HUES64 (cell line): ENCODE measurements around the gene IPCEF1.

Experiments
- H3K27ac ChIP-seq: 2 replicates; pipeline ENCODE4 v1.7.0; 2013; ENCODE audit warnings: low read depth, low read length, inconsistent platforms
- H3K27me3 ChIP-seq: 2 replicates; pipeline ENCODE4 v1.6.1; 2013; ENCODE audit warnings: mild to moderate bottlenecking, low read length; ENCODE audit not compliant: insufficient read depth
- H3K36me3 ChIP-seq: 2 replicates; pipeline ENCODE4 v1.6.1; 2013; ENCODE audit warnings: mild to moderate bottlenecking, low read length; ENCODE audit not compliant: insufficient read depth
- H3K4me1 ChIP-seq: 2 replicates; pipeline ENCODE4 v1.6.1; 2013; ENCODE audit warnings: mild to moderate bottlenecking, low read length, moderate library complexity; ENCODE audit not compliant: insufficient read depth
- H3K4me3 ChIP-seq: 2 replicates; pipeline ENCODE4 v1.5.1; 2013; ENCODE audit warnings: mild to moderate bottlenecking, low read length, moderate library complexity
- H3K9ac ChIP-seq: 2 replicates; pipeline ENCODE4 v1.6.1; 2013; ENCODE audit warnings: mild to moderate bottlenecking, low read depth, low read length
- H3K9me3 ChIP-seq: 2 replicates; pipeline ENCODE4 v1.6.1; 2013; ENCODE audit warnings: low read depth, low read length; ENCODE audit not compliant: insufficient read depth
- WGBS: fragments of 150-250, 120-280 bp; methylation state at CpG from one replicate; pipeline ENCODE4 v1.1.7; 2013; ENCODE audit warnings: missing lambda C conversion rate; 5-methylcytosine and 5-hydroxymethylcytosine counted together

IPCEF1 gene

GRCh38 chr6:154373971-154374370 lies 17.4 kb upstream of the IPCEF1 start:
- H3K9ac ChIP-seq, result no peak overlapping the region
- WGBS, result 93% methylated on average over 2 of the region's 2 CpGs
- no peak overlapping the region for H3K4me3 ChIP-seq
- no peaks in the 10 kb centered on the region for H3K4me1 ChIP-seq
- no peaks in the 10 kb centered on the region for H3K27me3 ChIP-seq
- H3K27ac ChIP-seq, result no peak overlapping the region
- H3K9me3 ChIP-seq, result no peaks in the 10 kb centered on the region
- no peaks in the 10 kb centered on the region for H3K36me3 ChIP-seq

- 81% methylated on average over 4 of the region's 4 CpGs for WGBS
- Histone ChIP-seq H3K9ac (no peak overlapping the region), H3K4me1 (no peaks in the 10 kb centered on the region)
These were observed 14.7 kb upstream of the IPCEF1 start for GRCh38 chr6:154371281-154371680.

DNA sequence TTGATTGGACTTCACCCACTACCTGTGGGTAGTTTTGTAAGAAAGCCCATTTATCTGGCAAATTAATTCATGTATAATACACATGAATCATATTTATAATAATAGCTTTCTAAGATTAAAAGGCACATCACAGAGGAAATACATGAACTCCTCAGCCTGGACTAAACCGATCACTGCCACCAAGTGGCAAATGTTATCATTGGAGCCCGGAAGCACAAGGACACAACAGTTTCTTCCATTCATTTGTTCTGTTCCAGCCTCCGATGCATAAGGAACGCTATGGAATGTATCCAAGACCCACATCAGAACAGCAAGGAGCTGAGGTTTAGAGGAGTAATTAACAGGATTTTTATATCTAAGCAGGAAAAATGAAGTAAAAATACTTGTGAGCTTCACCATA lies 13.9 kb upstream of the IPCEF1 start:
- WGBS, result 61% methylated on average over 4 of the region's 4 CpGs
- H3K9ac ChIP-seq, result no peak overlapping the region
- no peaks in the 10 kb centered on the region for H3K9me3 ChIP-seq
- no peaks in the 10 kb centered on the region for H3K27me3 ChIP-seq
- no peak overlapping the region for H3K4me3 ChIP-seq
- H3K4me1 ChIP-seq, result no peaks in the 10 kb centered on the region
- no peaks in the 10 kb centered on the region for H3K36me3 ChIP-seq
- H3K27ac ChIP-seq, result no peak overlapping the region

More at GRCh38 chr6:154371281-154371680, 14.7 kb upstream of the IPCEF1 start:
- H3K4me3 ChIP-seq, result no peak overlapping the region
- no peaks in the 10 kb centered on the region for H3K9me3 ChIP-seq
- no peaks in the 10 kb centered on the region for H3K27me3 ChIP-seq
- no peak overlapping the region for H3K27ac ChIP-seq
- H3K36me3 ChIP-seq, result no peaks in the 10 kb centered on the region

- Histone ChIP-seq H3K36me3 (no peaks in the 10 kb centered on the region), H3K9me3 (no peaks in the 10 kb centered on the region), H3K4me1 (no peaks in the 10 kb centered on the region), H3K27ac (no peak overlapping the region), H3K27me3 (no peaks in the 10 kb centered on the region), H3K4me3 (no peak overlapping the region), H3K9ac (no peak overlapping the region)
- WGBS, result 93% methylated on average over 9 of the region's 9 CpGs
These were observed 11.5 kb upstream of the IPCEF1 start for GRCh38 chr6:154367839-154368695.

- 90% methylated on average over 4 of the region's 5 CpGs for WGBS
- Histone ChIP-seq H3K9me3 (no peaks in the 10 kb centered on the region), H3K4me1 (no peaks in the 10 kb centered on the region), H3K36me3 (no peaks in the 10 kb centered on the region), H3K27ac (no peak overlapping the region), H3K4me3 (no peak overlapping the region), H3K9ac (no peak overlapping the region), H3K27me3 (no peaks in the 10 kb centered on the region)
These were observed 10.7 kb upstream of the IPCEF1 start for GRCh38 chr6:154367336-154367735.

DNA sequence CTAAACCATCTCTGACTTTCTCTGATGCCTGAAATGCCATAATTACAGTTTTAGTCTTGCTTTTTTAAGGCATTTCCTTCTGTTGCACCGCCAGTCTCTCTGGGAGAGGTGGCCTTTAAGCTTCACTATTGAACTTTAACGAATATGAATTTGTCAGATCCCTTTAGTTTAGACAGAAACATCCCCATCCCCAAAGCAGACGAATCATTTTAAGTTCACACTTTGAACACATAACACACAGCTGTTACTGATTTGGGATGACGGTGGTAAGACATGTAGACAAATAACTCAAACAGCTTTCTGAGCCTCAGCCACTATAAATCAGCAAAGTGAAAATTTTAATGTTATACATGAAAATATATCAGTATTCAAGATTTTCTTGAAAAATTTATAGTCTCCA lies 7.2 kb upstream of the IPCEF1 start:
- 89% methylated on average over 3 of the region's 4 CpGs for WGBS
- Histone ChIP-seq H3K4me3 (no peak overlapping the region), H3K27ac (no peak overlapping the region), H3K27me3 (no peaks in the 10 kb centered on the region), H3K9ac (no peak overlapping the region), H3K4me1 (no peaks in the 10 kb centered on the region), H3K9me3 (no peaks in the 10 kb centered on the region), H3K36me3 (no peaks in the 10 kb centered on the region)

GRCh38 chr6:154361476-154361875 lies 4.9 kb upstream of the IPCEF1 start:
- H3K4me3 ChIP-seq, result no peak overlapping the region
- H3K9ac ChIP-seq, result no peak overlapping the region
- WGBS, result 94% methylated on average over 5 of the region's 5 CpGs
- no peak overlapping the region for H3K27ac ChIP-seq
- H3K27me3 ChIP-seq, result no peaks in the 10 kb centered on the region
- H3K9me3 ChIP-seq, result no peaks in the 10 kb centered on the region
- no peaks in the 10 kb centered on the region for H3K4me1 ChIP-seq
- no peaks in the 10 kb centered on the region for H3K36me3 ChIP-seq

- no peak overlapping the region for H3K9ac ChIP-seq
- H3K9me3 ChIP-seq, result no peaks in the 10 kb centered on the region
- 92% methylated on average over 3 of the region's 3 CpGs for WGBS
- H3K36me3 ChIP-seq, result no peaks in the 10 kb centered on the region
- H3K27ac ChIP-seq, result no peak overlapping the region
- H3K27me3 ChIP-seq, result no peaks in the 10 kb centered on the region
- no peaks in the 10 kb centered on the region for H3K4me1 ChIP-seq
- no peak overlapping the region for H3K4me3 ChIP-seq
These were observed 3.9 kb upstream of the IPCEF1 start for GRCh38 chr6:154360476-154360875.

DNA sequence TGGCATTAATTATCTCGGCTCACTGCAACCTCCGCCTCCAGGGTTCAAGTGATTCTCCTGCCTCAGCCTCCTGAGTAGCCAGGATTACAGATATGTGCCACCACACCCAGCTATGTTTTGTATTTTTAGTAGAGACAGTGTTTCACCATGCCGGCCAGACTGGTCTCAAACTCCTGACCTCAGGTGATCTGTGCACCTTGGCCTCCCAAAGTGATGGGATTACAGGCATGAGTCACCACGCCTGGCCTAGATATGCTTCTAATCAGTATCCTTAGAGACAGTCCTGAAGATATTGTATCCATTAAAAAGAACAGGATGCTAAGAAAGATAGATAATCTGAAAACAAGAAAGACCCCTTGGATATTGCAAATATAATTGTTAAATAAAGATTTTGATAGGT lies 3.1 kb upstream of the IPCEF1 start:
- Histone ChIP-seq H3K4me1 (no peaks in the 10 kb centered on the region), H3K9me3 (no peaks in the 10 kb centered on the region), H3K9ac (no peak overlapping the region), H3K27me3 (no peaks in the 10 kb centered on the region), H3K4me3 (no peak overlapping the region), H3K27ac (no peak overlapping the region), H3K36me3 (no peaks in the 10 kb centered on the region)
- WGBS, result 97% methylated on average over 4 of the region's 4 CpGs

- no peaks in the 10 kb centered on the region for H3K27me3 ChIP-seq
- no peaks in the 10 kb centered on the region for H3K4me1 ChIP-seq
- WGBS, result 95% methylated on average over 10 of the region's 10 CpGs
These were observed 2.6 kb upstream of the IPCEF1 start for GRCh38 chr6:154359161-154359574.

GRCh38 chr6:154358019-154358545 lies 1.5 kb upstream of the IPCEF1 start:
- H3K27me3 ChIP-seq, result no peaks in the 10 kb centered on the region
- no peaks in the 10 kb centered on the region for H3K9me3 ChIP-seq
- H3K4me1 ChIP-seq, result no peaks in the 10 kb centered on the region
- no peak overlapping the region for H3K27ac ChIP-seq
- 97% methylated on average over 4 of the region's 5 CpGs for WGBS
- H3K4me3 ChIP-seq, result no peak overlapping the region
- no peaks in the 10 kb centered on the region for H3K36me3 ChIP-seq
- no peak overlapping the region for H3K9ac ChIP-seq

More at GRCh38 chr6:154359161-154359574, 2.6 kb upstream of the IPCEF1 start:
- Histone ChIP-seq H3K36me3 (no peaks in the 10 kb centered on the region), H3K9me3 (no peaks in the 10 kb centered on the region), H3K9ac (no peak overlapping the region), H3K27ac (no peak overlapping the region), H3K4me3 (no peak overlapping the region)
